A549 (cell line): ENCODE measurements around the gene CCDC80. TPM values are rescaled to one million over a fixed set of nuclear protein-coding genes. Genes with fewer than 3 reads are reported as not detected.
A peak's percentile ranks its signal among the peaks of the same experiment; 100 is the strongest.

ENCODE experiments used
- ATAC-seq, 2 experiments: fragments of 200-7000 bp in 1 of 2; fragments of >200 bp in 1 of 2; cut with Nextera tagmentation in 1 of 2; cut with Tn5 transposase in 1 of 2; 3 replicates each; pipeline versions ENCODE4 v1.8.0 to v1.9.1; 2018 to 2020; ENCODE audit warnings: mild to moderate bottlenecking in 1 of 2, moderate library complexity in 1 of 2
- CTCF ChIA-PET: fragments of 300-600 bp; sonication (Branson Sonifier 250); formaldehyde crosslinking; extraction: SDS; loops from one replicate; lab custom pipeline; 2021; ENCODE audit warnings: antibody characterized with exemption, inconsistent platforms; lab: Yijun Ruan, JAX
- POLR2A ChIA-PET: fragments of 350-600 bp; formaldehyde crosslinking; extraction: SDS; loops from one replicate; lab custom pipeline; 2021; ENCODE audit warnings: antibody characterized with exemption, inconsistent platforms; lab: Yijun Ruan, JAX
- DNase-seq, 2 experiments: peaks; one replicate each; pipeline versions ENCODE4 v3.0.0 to v3.0.0-alpha.2; 2011 to 2016; ENCODE audit warnings: low read depth in 1 of 2, low spot score in 1 of 2
- FAIRE-seq: peaks from 2 replicates; lab custom pipeline; 2011; peaks lifted over from hg19 to GRCh38; lab: Jason Lieb, UNC
- H3K27ac ChIP-seq, 2 experiments: fragments of >200 bp; sonication (Bioruptor Twin); formaldehyde crosslinking; 3 replicates each; pipeline ENCODE4 v1.5.1; 2016 to 2017
- H3K4me1 ChIP-seq: fragments of >200 bp; sonication (Bioruptor Twin); formaldehyde crosslinking; 3 replicates; pipeline ENCODE4 v1.6.1; 2016
- H3K4me2 ChIP-seq: fragments of >200 bp; sonication (Bioruptor Twin); formaldehyde crosslinking; 3 replicates; pipeline ENCODE4 v1.6.1; 2016
- H3K4me3 ChIP-seq: fragments of >200 bp; sonication (Bioruptor Twin); formaldehyde crosslinking; 3 replicates; pipeline ENCODE4 v1.5.1; 2016
- H3K9me3 ChIP-seq: fragments of >200 bp; sonication (Bioruptor Twin); formaldehyde crosslinking; 3 replicates; pipeline ENCODE4 v1.6.1; 2016
- CEBPB ChIP-seq, 2 experiments: fragments of >200 bp in 1 of 2; sonication (Bioruptor Twin) in 1 of 2; formaldehyde crosslinking in 1 of 2; IDR thresholded peaks; 2 replicates each; pipeline ENCODE4 v1.6.1; 2012 to 2016
- CHD4 ChIP-seq: fragments of 200-600 bp; sonication (generic); IDR thresholded peaks from 2 replicates; pipeline ENCODE4 v1.6.1; 2016; ENCODE audit warnings: antibody characterized with exemption, mild to moderate bottlenecking, borderline replicate concordance
- EHF ChIP-seq: fragments of 250-450 bp; sonication (Bioruptor Pico); IDR thresholded peaks from 2 replicates; pipeline ENCODE4 v1.5.0; 2020; ENCODE audit warnings: mild to moderate bottlenecking
- EP300 ChIP-seq, 2 experiments: fragments of >200 bp; sonication (Bioruptor Twin); formaldehyde crosslinking; IDR thresholded peaks; 2 replicates in 1 of 2; 3 replicates in 1 of 2; pipeline ENCODE4 v1.6.1; 2016 to 2017
- ESRRA ChIP-seq: fragments of 150-350 bp; IDR thresholded peaks from 2 replicates; pipeline ENCODE4 v1.6.1; 2014; ENCODE audit warnings: mild to moderate bottlenecking, low read length, borderline replicate concordance
- FOXS1 ChIP-seq: fragments of 250-450 bp; sonication (Bioruptor Pico); IDR thresholded peaks from 2 replicates; pipeline ENCODE4 v1.5.0; 2020; ENCODE audit warnings: mild to moderate bottlenecking, moderate library complexity
- HDAC2 ChIP-seq: fragments of 200-600 bp; sonication (generic); IDR thresholded peaks from 2 replicates; pipeline ENCODE4 v1.6.1; 2016
- HOXB13 ChIP-seq: fragments of 250-450 bp; sonication (Bioruptor Pico); IDR thresholded peaks from 2 replicates; pipeline ENCODE4 v1.5.0; 2020; ENCODE audit warnings: low read depth, mild to moderate bottlenecking, moderate library complexity
- JUN ChIP-seq, 2 experiments: fragments of >200 bp; sonication (Bioruptor Twin); formaldehyde crosslinking; IDR thresholded peaks; 2 replicates in 1 of 2; 3 replicates in 1 of 2; pipeline ENCODE4 v1.6.1; 2016 to 2017
- MAFK ChIP-seq: fragments of 450-650 bp; IDR thresholded peaks from 2 replicates; pipeline ENCODE4 v1.6.1; 2014; ENCODE audit not compliant: partially characterized antibody
- MAZ ChIP-seq: fragments of 150-350 bp; IDR thresholded peaks from 2 replicates; pipeline ENCODE4 v1.6.1; 2014; ENCODE audit warnings: antibody characterized with exemption, low read depth, low read length, borderline replicate concordance
- NFE2L2 ChIP-seq: fragments of 150-350 bp; conservative IDR thresholded peaks from 2 replicates; pipeline ENCODE4 v1.6.1; 2014; ENCODE audit warnings: low read length
- POLR2A ChIP-seq: IDR thresholded peaks from 2 replicates; pipeline ENCODE4 v1.6.1; 2012; ENCODE audit warnings: mild to moderate bottlenecking, low read length
- RAD21 ChIP-seq, 2 experiments: fragments of >200 bp in 1 of 2; sonication (Bioruptor Twin) in 1 of 2; formaldehyde crosslinking in 1 of 2; IDR thresholded peaks in 1 of 2; conservative IDR thresholded peaks in 1 of 2; 2 replicates in 1 of 2; 3 replicates in 1 of 2; pipeline ENCODE4 v1.6.1; 2012 to 2018; ENCODE audit warnings: inconsistent platforms in 1 of 2
- RCOR1 ChIP-seq: fragments of 150-350 bp; IDR thresholded peaks from 2 replicates; pipeline ENCODE4 v1.6.1; 2014; ENCODE audit warnings: antibody characterized with exemption, low read length, low read depth
- RFX5 ChIP-seq: fragments of 450-650 bp; IDR thresholded peaks from 2 replicates; pipeline ENCODE4 v1.7.1; 2014; ENCODE audit warnings: antibody characterized with exemption, mild to moderate bottlenecking, moderate library complexity
- SREBF2 ChIP-seq: fragments of 450-650 bp; IDR thresholded peaks from 2 replicates; pipeline ENCODE4 v1.6.1; 2014; ENCODE audit warnings: mild to moderate bottlenecking, moderate library complexity
- TFCP2L1 ChIP-seq: fragments of 250-450 bp; sonication (Bioruptor Pico); IDR thresholded peaks from 2 replicates; pipeline ENCODE4 v1.5.0; 2021; ENCODE audit warnings: mild to moderate bottlenecking
- TP53 ChIP-seq: fragments of 250-450 bp; sonication (Bioruptor Pico); IDR thresholded peaks from 2 replicates; pipeline ENCODE4 v1.5.0; 2021; ENCODE audit warnings: mild to moderate bottlenecking, moderate library complexity
- ZC3H11A ChIP-seq: fragments of 450-650 bp; IDR thresholded peaks from 2 replicates; pipeline ENCODE4 v1.6.1; 2014; ENCODE audit warnings: antibody characterized with exemption, mild to moderate bottlenecking
- ZFP36 ChIP-seq: fragments of 450-650 bp; IDR thresholded peaks from 2 replicates; pipeline ENCODE4 v1.6.1; 2014; ENCODE audit warnings: borderline replicate concordance; ENCODE audit not compliant: partially characterized antibody
- WGBS: methylation state at CpG from one replicate; pipeline ENCODE4 v1.1.6; 2017; ENCODE audit errors: missing lambda C conversion rate; 5-methylcytosine and 5-hydroxymethylcytosine counted together
- polyA plus RNA-seq, 4 experiments: library from polyadenylated mRNA; depleted of rRNA in 3 of 4; stranded (reverse); fragments of >200 nt; fragmentation: RNase III in 1 of 4; extraction: RNeasy Plus Mini Kit Qiagen cat#74134 plus additional on column Dnase treatment in 1 of 4; gene quantifications; 2 replicates in 3 of 4; 3 replicates in 1 of 4; pipeline ENCODE4 v1.2.3, GENCODE V29; 2011 to 2017
- TF ChIP-seq, protein P1 (sequence below): IDR thresholded peaks from 2 replicates; pipeline ENCODE4 v1.6.1; 2012
- TF ChIP-seq, protein P2 (sequence below): IDR thresholded peaks from 2 replicates; pipeline ENCODE4 v1.6.1; 2012
- TF ChIP-seq, protein P3 (sequence below): IDR thresholded peaks from 2 replicates; pipeline ENCODE4 v1.6.1; 2012; ENCODE audit warnings: low read depth, borderline replicate concordance
- TF ChIP-seq, protein P4 (sequence below): fragments of 250-450 bp; sonication (Bioruptor Pico); IDR thresholded peaks from 2 replicates; pipeline ENCODE4 v1.5.0; 2020; ENCODE audit warnings: low read depth, mild to moderate bottlenecking, moderate library complexity

Gene CCDC80
- polyA plus RNA-seq, 2 of the 4 experiments (the other 2 are of a cell fraction): 54.1 to 148 TPM

DNA sequence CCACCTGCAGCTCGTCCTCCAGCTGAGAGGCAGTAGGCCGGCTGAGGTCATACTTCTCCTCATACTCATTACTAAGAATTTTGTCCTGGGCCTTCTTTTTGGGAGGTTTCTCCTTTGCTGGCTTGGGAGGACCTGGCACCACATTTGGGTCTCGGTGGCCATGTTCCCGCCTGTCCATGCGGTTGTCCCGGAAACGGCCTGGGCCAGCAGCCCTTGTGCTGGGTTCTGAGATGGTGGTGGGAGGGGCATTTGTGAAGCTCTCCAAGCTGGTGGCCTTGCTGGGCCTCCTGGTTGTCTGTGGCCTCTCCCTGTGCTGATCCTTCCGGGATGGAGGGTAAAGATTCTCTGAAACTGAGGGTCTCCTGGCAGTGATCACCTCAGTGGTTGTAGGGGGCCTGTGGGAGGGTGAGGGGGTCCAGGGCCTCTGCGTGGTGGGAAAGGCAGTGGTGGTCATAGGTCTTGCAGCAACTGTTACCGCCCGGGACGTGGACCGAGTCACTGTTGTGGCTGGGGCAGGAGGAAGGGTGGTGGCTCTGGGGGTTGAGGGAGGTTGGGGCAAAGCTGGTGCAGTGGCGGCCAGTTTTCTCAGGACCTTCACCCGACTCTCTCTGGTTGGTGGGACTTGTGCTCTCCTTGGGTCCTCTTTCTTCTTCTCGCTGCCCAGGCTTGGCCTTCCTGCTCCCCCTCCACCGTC lies 2.5 kb downstream of the CCDC80 start:
- Histone ChIP-seq H3K27ac (peak overlapping the region in 1 of 2 experiments; percentile 90; a peak in 2 of 6 replicates), H3K4me3 (no peak overlapping the region), H3K9me3 (no peaks in the 10 kb centered on the region)
- FAIRE-seq: no peak
- TF ChIP-seq POLR2A (no peak), RCOR1 (no peak), ESRRA (no peak), EHF (CRISPR knock-in tag) (no peak), EP300 (IDR thresholded peaks at IDR 0.05) (no peak), TP53 (CRISPR knock-in tag) (no peak), ZC3H11A (no peak), ZFP36 (no peak), HDAC2 (no peak), SREBF2 (no peak), HOXB13 (CRISPR knock-in tag) (no peak)
- TF ChIP-seq, protein P1, sequence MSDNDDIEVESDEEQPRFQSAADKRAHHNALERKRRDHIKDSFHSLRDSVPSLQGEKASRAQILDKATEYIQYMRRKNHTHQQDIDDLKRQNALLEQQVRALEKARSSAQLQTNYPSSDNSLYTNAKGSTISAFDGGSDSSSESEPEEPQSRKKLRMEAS: no peak
- TF ChIP-seq, protein P2, sequence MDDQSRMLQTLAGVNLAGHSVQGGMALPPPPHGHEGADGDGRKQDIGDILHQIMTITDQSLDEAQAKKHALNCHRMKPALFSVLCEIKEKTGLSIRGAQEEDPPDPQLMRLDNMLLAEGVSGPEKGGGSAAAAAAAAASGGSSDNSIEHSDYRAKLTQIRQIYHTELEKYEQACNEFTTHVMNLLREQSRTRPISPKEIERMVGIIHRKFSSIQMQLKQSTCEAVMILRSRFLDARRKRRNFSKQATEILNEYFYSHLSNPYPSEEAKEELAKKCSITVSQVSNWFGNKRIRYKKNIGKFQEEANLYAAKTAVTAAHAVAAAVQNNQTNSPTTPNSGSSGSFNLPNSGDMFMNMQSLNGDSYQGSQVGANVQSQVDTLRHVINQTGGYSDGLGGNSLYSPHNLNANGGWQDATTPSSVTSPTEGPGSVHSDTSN: no peak
- TF ChIP-seq, protein P3, sequence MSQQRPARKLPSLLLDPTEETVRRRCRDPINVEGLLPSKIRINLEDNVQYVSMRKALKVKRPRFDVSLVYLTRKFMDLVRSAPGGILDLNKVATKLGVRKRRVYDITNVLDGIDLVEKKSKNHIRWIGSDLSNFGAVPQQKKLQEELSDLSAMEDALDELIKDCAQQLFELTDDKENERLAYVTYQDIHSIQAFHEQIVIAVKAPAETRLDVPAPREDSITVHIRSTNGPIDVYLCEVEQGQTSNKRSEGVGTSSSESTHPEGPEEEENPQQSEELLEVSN: no peak
- TF ChIP-seq, protein P4, sequence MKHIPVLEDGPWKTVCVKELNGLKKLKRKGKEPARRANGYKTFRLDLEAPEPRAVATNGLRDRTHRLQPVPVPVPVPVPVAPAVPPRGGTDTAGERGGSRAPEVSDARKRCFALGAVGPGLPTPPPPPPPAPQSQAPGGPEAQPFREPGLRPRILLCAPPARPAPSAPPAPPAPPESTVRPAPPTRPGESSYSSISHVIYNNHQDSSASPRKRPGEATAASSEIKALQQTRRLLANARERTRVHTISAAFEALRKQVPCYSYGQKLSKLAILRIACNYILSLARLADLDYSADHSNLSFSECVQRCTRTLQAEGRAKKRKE (CRISPR knock-in tag): no peak
- TF ChIP-seq, all 56 proteins: peak for 0
- peak overlapping the region; percentile 53 for H3K4me2 ChIP-seq
- H3K4me1 ChIP-seq: peaks cover 47% of the 10 kb centered on the region
- ChIA-PET CTCF (interaction anchor here (0.8 to 5.0 kb wide), 8 partner anchors 9 to 352 kb away, joined by 3 to 40 read pairs (median 4); partner anchors contain the start of gene GTPBP8), POLR2A (interaction anchor here (2.5 kb wide), 1 partner anchor 9 kb away, joined by 7 read pairs; no protein-coding TSS in a partner anchor)
- ATAC-seq: no peak
- 89% methylated on average over 15 of the region's 17 CpGs for WGBS
- DNase-seq: no peak

DNA sequence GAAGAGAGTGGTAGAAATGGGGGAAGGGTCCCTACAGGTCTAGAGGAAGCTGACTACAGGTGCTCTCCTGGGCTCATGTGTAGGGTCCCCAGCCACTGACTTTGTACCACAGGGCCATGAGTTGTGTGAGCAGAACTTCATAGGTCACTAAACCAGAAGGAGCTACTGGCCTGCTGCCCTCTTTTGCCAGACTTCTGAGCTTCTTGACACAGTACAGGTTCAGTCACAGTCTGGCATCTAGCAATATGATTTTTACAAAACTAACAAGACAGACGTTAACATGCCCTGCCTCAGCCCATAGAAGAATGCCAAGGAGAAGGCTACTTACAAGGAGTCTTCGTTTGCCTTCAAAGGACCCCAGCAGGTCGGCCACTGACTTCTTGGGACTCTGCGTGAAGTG lies 3.2 kb downstream of the CCDC80 start:
- no peak for DNase-seq
- ChIA-PET CTCF (interaction anchor here (0.8 to 5.0 kb wide), 9 partner anchors 9 to 353 kb away, joined by 3 to 40 read pairs (median 4); partner anchors contain the start of gene GTPBP8), POLR2A (interaction anchor here (1.0 to 2.5 kb wide), 2 partner anchors 8 to 76 kb away, joined by 3 to 7 read pairs; partner anchors contain the start of genes ATG3 and SLC35A5)
- no peak for ATAC-seq
- Histone ChIP-seq H3K27ac (peak overlapping the region in 1 of 2 experiments; percentile 16; a peak in 1 of 6 replicates), H3K4me2 (peak overlapping the region; percentile 53), H3K4me1 (peaks cover 49% of the 10 kb centered on the region), H3K9me3 (no peaks in the 10 kb centered on the region), H3K4me3 (0 out of 3 replicates have a peak overlapping the region, but pooled peaks have one; percentile 2)
- FAIRE-seq: no peak
- 81% methylated on average over 4 of the region's 4 CpGs for WGBS
- no peak for TF ChIP-seq MAZ
- no peak for TF ChIP-seq NFE2L2
- no peak for TF ChIP-seq JUN (IDR thresholded peaks at IDR 0.05)
- TF ChIP-seq CEBPB (IDR thresholded peaks at IDR 0.05): no peak
- TF ChIP-seq MAFK: no peak
- TF ChIP-seq RFX5: no peak
- TF ChIP-seq TFCP2L1 (CRISPR knock-in tag): no peak
- TF ChIP-seq CHD4: no peak
- TF ChIP-seq, protein P1: no peak
- TF ChIP-seq FOXS1 (CRISPR knock-in tag): no peak
- no peak for TF ChIP-seq RAD21 (conservative IDR thresholded peaks at IDR 0.05 in 1 of 2, IDR thresholded peaks at IDR 0.05 in 1 of 2)
